ENCODE results near the gene GPRC5C. TPM values are rescaled to one million over a fixed set of nuclear protein-coding genes. Genes with fewer than 3 reads are reported as not detected.

The GPRC5C gene
- 8.6 and 17.5 TPM in 2 replicates for total RNA-seq

- DNase-seq (ENCODE audit: extremely low read depth, low read depth, low spot score): no peak
Measured at GRCh38 chr17:74431568-74432423, at the start of gene GPRC5C. Gene GPRC5C (plus strand): TSS chr17:74432088. CDS start chr17:74439777, 7,689 bp downstream.

- DNase-seq (ENCODE audit: extremely low read depth, low read depth, low spot score): no peak
Measured at GRCh38 chr17:74383141-74383540, 48.7 kb upstream of the GPRC5C start.

GRCh38 chr17:74385201-74385600 is 46.7 kb upstream of the GPRC5C start:
- DNase-seq (ENCODE audit: extremely low read depth, low read depth, low spot score): no peak

GRCh38 chr17:74386386-74386785 is 45.5 kb upstream of the GPRC5C start:
- no peak for DNase-seq (ENCODE audit: extremely low read depth, low read depth, low spot score)

GRCh38 chr17:74387365-74388218 is 44.3 kb upstream of the GPRC5C start:
- DNase-seq (ENCODE audit: extremely low read depth, low read depth, low spot score): no peak

GRCh38 chr17:74389084-74389753 is 42.7 kb upstream of the GPRC5C start:
- no peak for DNase-seq (ENCODE audit: extremely low read depth, low read depth, low spot score)

GRCh38 chr17:74389937-74390679 is 41.8 kb upstream of the GPRC5C start:
- DNase-seq (ENCODE audit: extremely low read depth, low read depth, low spot score): no peak

- DNase-seq (ENCODE audit: extremely low read depth, low read depth, low spot score): no peak
Measured at GRCh38 chr17:74390680-74391653, 40.9 kb upstream of the GPRC5C start.

GRCh38 chr17:74391771-74392170 is 40.1 kb upstream of the GPRC5C start:
- DNase-seq (ENCODE audit: extremely low read depth, low read depth, low spot score): no peak

- DNase-seq (ENCODE audit: extremely low read depth, low read depth, low spot score): no peak
Measured at GRCh38 chr17:74392848-74393247, 39.0 kb upstream of the GPRC5C start.

GRCh38 chr17:74393346-74393942 is 38.4 kb upstream of the GPRC5C start:
- no peak for DNase-seq (ENCODE audit: extremely low read depth, low read depth, low spot score)

GRCh38 chr17:74394275-74394950 is 37.5 kb upstream of the GPRC5C start:
- no peak for DNase-seq (ENCODE audit: extremely low read depth, low read depth, low spot score)

GRCh38 chr17:74394977-74395376 is 36.9 kb upstream of the GPRC5C start:
- DNase-seq (ENCODE audit: extremely low read depth, low read depth, low spot score): no peak

GRCh38 chr17:74396567-74396966 is 35.3 kb upstream of the GPRC5C start:
- no peak for DNase-seq (ENCODE audit: extremely low read depth, low read depth, low spot score)

GRCh38 chr17:74402048-74402447 is 29.8 kb upstream of the GPRC5C start:
- no peak for DNase-seq (ENCODE audit: extremely low read depth, low read depth, low spot score)

GRCh38 chr17:74403512-74404137 is 28.3 kb upstream of the GPRC5C start:
- no peak for DNase-seq (ENCODE audit: extremely low read depth, low read depth, low spot score)

GRCh38 chr17:74404218-74404617 is 27.7 kb upstream of the GPRC5C start:
- no peak for DNase-seq (ENCODE audit: extremely low read depth, low read depth, low spot score)

GRCh38 chr17:74404789-74405188 is 27.1 kb upstream of the GPRC5C start:
- no peak for DNase-seq (ENCODE audit: extremely low read depth, low read depth, low spot score)

Data from glomerular endothelial cell (primary cell).